NCI-H748 treated with DMSO at 0.1 percent for 48 hours (cell line): Measurements from ENCODE around the gene MZT2A.
"Not testable (repeated sequence)": the region's sequence is repeated elsewhere in the genome, so short reads cannot be mapped to it uniquely, and the experiment has no call there.

Source experiments
- DNase-seq: peaks from one replicate; lab custom pipeline; 2025; lab: John Stamatoyannopoulos, UW

MZT2A gene

GRCh38 chr2:131520526-131520925 lies 28.3 kb upstream of the MZT2A start:
- DNase-seq, result no peak

GRCh38 chr2:131519871-131520470 lies 27.8 kb upstream of the MZT2A start:
- DNase-seq, result not testable (repeated sequence)

DNA sequence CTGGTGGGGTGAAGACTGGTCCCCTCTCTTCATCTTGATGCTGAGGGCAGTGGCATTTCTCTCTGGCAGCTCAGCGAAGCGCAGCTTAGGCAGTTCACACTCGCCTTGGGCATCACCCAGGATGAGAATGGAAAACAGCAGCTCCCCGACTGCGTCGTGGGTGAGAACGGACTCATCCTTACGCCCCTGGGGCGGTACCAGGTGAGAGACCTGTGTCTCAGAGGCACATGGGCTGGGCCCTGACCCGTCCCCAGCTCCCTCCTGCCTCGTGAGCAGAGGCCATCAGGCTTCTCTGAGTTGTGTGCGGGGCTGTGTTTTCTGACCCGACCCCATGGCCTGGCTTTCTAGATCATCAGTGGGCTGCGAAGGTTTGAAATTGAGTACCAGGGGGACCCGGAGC lies 27.3 kb upstream of the MZT2A start:
- DNase-seq, result no peak

GRCh38 chr2:131518531-131518930 lies 26.3 kb upstream of the MZT2A start:
- DNase-seq, result not testable (repeated sequence)

GRCh38 chr2:131517856-131518255 lies 25.7 kb upstream of the MZT2A start:
- not testable (repeated sequence) for DNase-seq

DNA sequence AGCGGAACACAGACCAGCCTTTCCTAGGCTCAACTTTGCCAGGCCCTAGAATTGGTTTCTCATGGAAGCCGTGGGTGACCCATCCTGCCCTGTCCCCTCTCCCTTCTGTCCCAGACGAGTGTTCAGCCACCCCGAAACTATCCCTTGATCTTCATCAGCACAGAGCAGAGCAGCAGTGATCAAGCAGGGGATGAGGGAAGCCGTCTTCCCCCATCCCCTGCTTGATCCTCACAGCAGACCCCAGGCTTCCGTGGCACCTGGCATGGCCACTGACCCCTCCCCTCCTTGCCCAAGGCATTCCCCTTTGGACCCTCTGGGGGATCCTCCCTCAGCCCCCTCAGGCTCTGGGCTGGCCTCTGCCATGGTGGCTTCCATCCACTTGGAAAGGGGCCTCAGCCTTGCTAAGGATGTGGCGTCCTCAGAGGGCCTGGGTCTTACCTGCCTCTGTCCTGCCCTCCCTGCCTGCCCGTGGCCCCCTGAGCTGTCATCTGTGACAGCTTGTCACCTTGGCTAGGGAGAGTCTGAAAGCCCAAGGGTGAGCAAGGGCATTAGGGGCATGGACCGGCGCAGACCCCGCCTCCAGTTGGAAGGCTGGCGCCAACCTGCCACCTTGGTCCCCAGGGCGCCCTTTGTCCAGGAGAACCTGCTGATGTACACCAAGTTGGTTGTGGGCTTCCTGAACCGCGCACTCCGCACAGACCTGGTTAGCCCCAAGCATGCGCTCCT lies 25.1 kb upstream of the MZT2A start:
- DNase-seq, result no peak

DNA sequence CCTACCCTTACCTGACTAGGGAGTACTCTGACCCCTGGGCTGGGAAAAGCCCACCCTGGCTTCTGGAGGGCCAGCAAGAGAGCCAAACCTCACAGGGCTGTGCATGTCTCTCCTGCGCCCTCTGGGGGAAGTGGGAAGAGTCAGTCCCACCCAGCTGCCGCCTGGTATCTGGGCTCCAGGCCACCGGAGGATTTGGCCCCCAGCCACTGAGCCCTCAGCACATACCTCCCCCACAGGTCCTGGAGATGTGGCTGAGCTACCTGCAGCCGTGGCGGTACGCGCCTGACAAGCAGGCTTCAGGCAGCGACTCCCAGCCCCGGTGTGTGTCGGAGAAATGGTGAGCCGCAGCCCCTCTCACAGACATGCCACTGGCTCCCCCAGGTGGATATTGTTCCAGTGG lies 24.4 kb upstream of the MZT2A start:
- DNase-seq, result not testable (repeated sequence)

DNA sequence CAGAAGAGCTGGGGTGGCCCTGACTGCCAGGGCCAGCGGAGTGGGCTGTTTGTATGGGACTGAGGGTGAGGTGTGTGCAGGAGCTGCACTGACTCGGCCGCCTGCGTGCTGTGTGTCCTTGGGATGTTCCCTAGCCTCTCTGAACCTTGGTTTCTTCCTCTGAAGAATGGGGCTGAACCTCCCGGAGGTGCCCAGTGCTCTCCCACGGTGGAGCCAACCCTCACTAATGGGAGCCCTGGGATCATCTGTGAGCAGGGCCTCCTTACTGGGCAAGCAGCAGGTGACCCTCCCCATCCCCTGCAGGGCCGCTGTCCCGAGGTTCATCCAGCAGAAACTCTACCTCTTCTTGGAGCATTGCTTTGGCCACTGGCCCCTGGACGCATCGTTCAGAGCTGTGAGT lies 23.8 kb upstream of the MZT2A start:
- no peak for DNase-seq

DNA sequence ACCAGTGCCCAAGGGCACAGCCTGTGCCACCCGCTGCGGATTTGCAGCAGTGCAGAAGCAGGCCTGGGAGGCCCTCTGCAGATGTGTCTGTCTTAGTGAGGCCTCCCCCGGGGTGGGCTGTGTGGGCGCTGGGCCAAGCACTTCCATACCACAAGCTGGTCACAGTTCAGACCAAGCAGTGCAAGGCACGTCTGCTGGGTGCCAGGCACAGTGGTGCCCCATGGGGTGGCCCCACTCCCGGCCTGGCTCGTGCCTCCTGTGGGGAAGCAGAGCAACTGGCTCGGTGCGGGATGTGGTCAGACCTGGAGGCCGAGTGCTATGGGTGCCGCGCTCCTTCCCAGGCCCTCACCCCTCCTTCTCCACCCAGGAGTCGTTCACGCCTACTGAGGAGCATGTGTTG lies 23.0 kb upstream of the MZT2A start:
- not testable (repeated sequence) for DNase-seq

DNA sequence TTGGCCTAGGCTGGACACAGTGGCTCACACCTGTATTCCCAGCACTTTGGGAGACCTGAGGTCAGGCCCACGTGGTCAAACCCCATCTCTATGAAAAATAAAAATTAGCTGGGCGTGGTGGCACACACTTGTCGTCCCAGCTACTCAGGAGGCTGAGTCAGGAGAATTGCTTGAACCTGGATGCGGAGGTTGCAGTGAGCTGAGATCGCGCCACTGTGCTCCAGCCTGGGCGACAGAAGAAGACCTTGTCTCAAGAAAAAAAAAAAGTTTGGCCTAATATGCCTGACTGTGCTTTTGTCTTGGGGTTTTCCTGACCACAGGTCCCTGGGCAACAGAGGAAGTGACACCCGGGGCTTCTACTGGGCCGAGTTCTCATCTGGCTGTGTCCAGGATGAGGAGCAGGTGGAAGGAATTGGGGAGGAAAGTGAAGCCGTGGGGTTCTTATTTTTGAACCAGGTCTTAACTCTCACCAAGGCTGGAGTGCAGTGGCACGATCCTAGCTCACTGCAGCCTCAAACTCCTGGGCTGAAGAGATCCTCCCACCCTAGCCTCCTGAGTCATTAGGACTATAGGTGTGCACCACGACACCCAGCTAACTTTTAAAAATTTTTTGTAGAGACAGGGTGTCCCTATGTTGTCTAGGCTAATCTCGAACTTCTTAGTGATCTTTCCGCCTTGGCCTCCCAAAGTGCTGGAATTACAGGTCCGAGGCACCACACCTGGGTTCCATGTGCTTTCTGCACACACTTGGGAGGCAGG lies 22.4 kb upstream of the MZT2A start:
- not testable (repeated sequence) for DNase-seq

GRCh38 chr2:131511969-131512870 lies 20.0 kb upstream of the MZT2A start:
- DNase-seq, result not testable (repeated sequence)

DNA sequence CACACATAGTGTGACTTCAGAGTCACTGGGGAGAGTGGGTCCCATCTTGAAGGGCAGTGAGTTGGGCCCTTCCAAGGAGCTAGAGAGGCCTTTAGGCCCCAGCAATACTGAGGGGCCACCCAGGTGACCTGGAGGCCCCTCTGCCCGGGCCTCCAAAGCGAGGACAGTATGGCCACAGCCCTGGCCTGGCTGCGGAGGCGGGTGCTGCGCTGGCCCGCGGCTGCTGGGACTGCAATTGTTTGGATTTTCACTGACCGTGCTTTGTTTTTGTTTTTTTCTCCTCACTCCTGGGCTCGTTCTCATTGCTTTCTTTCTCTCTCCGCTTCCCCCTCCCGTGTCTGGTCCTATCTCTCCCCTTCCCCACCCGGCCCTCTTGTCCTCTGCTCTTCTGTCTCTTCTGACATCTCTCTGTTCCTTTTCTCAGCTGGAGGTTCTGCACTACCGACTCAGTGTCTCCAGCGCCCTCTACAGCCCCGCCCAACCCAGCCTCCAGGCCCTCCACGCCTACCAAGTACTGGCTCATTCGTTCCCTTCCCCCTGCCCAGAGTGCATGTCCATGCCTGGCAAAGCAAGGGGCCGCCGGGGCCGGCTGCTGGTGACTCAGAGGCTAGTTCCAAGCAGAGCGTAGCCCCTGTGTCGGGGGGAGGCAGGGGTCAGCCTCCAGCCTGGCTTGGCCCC lies 19.2 kb upstream of the MZT2A start:
- not testable (repeated sequence) for DNase-seq

DNA sequence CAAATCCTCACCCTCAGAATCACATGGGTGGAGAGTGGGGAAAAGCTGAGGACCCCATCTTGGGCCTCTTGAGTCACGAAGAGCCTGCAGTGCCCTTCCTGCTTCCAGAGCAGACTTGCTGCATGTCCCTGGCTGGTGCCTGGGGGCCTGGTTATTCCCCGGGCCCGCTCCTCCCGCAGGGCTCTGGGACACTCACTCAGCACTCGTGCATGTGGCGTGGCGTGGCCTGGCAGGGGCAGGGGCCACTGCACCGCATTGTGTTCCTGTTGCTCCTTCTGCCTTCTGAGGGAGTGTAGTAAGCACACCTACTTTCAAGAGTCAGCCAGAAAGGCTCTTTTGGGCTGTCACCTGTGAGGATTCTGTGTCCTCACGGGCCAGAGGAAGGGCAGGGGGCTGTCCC lies 17.4 kb upstream of the MZT2A start:
- DNase-seq, result no peak

DNA sequence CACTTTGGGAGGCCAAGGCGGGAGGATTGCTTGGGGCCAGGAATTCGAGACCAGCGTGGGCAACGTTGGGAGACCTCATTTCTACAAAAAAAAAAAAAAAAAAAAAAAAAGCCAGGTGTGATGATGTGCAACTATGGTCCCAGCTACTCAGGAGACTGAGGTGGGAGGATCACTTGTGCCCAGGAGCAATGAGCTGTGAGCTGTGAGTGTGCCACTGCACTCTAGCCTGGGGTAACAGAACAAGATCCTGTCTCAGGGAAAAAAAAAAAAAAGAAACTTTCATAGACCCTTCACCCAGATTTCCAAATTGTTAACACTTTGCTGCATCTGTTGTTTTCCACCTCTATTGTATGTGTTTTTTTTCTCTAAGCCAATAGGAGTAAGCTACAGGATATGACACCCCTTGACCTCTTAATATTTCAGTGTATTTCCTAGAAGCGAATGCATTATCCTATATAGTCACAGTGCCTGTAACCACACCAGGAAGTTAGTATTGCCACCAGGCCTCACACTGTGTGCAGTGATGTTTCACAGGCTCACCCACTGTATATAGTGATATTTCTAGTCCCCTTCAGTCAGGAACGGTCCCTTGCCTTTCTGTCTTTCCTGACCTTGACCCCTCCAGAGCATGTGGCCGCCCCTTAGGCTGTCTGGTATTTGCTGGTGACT lies 12.0 kb upstream of the MZT2A start:
- not testable (repeated sequence) for DNase-seq

DNA sequence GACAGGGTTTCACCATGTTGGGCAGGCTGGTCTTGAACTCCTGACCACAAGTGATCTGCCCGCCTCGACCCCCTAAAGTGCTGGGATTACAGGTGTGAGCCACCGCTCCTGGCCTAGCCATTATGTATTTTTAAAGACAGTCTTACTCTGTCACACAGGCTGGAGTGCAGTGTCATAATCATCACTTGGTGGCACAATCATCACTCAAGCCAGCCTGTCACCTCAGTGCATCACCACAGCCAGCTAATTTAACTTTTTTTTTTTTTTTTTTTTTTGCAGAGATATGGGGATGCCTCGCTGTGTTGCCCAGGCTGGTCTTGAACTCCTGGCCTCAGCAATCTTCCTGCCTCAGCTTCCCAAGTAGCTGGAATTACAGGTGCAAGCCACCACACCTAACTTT lies 11.4 kb upstream of the MZT2A start:
- not testable (repeated sequence) for DNase-seq

GRCh38 chr2:131498321-131498973 lies 6.2 kb upstream of the MZT2A start:
- DNase-seq, result not testable (repeated sequence)

GRCh38 chr2:131495506-131495905 lies 3.3 kb upstream of the MZT2A start:
- DNase-seq, result not testable (repeated sequence)

DNA sequence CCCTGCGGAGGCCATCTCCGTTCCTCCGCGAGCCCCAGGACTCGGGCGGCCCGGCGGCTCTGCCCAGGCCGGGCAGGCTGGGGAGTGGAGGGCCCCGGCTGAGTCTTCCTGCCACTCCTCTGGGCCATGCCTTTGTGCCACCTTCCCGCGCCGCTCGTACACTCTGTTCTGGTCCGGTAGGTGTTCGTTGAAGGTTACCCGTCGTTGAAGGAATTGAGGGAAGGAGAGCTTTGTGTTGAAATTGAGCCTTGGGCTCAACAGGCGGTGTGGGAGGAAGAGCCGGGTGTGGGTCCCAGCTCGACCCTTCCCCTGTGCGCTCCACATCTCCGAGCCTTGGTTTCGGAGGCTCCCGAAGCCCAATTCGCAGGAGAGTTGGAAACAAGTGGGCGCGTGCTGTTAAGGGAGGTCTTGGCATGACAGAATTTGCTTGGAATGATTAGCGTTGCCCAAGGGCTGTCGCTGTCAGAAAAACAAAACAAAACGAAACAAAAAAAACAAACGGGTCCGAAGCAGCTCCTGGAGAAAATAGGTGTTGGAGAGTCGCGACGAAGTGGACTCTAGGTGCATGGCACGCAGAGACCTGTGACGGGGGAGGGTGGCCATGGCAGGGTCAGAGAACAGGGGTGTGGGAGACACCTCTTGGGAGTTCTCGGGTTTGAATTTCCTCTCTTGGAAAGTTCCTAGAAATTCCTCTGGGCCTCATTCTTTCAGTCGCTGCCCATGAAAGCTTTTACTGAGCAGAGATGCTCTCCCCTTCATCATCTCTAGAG lies 1.2 kb upstream of the MZT2A start:
- no peak for DNase-seq

DNA sequence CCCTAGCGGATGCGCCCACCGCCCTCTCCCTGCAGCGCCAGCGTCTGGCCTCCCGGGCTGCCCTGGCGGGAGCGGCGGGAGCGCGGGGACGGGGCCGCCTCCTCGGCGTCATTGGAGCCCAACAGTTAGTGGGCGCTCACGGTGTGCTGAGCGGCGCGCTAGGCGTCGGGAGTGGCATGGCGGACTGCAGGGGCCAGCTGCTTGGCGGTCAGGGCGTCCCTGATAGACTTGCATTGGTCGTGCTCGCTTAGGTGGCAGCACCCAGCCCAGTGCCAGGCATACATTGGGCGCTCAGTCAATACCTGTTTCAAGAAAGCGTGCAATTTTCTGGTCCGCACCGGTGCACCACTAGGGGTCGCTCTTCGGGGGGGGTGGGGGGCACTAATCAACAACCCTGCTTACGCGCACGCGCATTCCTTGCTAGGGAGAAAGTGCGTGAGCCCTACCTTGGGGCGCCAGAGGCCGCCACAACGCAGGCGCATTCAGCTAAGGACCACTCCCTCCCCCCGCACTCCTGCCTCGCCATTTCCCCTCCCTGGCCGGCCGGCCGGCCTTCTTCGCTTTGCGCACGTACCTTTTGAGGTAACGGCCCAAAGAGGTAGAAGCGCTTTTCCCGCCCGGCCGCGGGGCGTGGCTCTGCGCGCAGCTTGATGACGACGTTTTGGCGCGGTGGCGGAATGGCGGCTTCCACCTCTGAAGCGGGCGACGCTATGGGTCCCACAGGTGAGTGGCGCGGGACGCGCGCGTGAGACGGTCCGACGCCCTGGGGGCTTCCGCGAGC lies 411 bp upstream of the MZT2A start:
- peak; percentile 76 for DNase-seq
